HepG2 (cell line): ENCODE results near the gene NCS1.

ENCODE experiments used
- CBX2 ChIP-seq, 2 experiments: fragments of 200-600 bp in 1 of 2; sonication (generic); formaldehyde crosslinking in 1 of 2; IDR thresholded peaks; 2 replicates each; pipeline versions ENCODE4 v1.7.0 to v1.8.1; 2018 to 2022; ENCODE audit warnings: low read depth in 2 of 2, low read length in 1 of 2, mild to moderate bottlenecking in 1 of 2, missing genetic modification reagents in 1 of 2
- HDAC1 ChIP-seq: sonication (generic); formaldehyde crosslinking; IDR thresholded peaks from 2 replicates; pipeline ENCODE4 v1.5.1; 2020; ENCODE audit warnings: mild to moderate bottlenecking, missing genetic modification reagents
- MTF1 ChIP-seq: sonication (generic); formaldehyde crosslinking; IDR thresholded peaks from 2 replicates; pipeline ENCODE4 v1.5.0; 2020; ENCODE audit warnings: missing genetic modification reagents
- NR2C2 ChIP-seq: sonication (generic); formaldehyde crosslinking; IDR thresholded peaks from 2 replicates; pipeline ENCODE4 v1.4.0; 2020; ENCODE audit warnings: missing genetic modification reagents, mild to moderate bottlenecking, moderate library complexity, borderline replicate concordance
- SALL1 ChIP-seq: sonication (generic); formaldehyde crosslinking; IDR thresholded peaks from 2 replicates; pipeline ENCODE4 v1.8.0; 2022; ENCODE audit warnings: mild to moderate bottlenecking, missing genetic modification reagents
- ZNF331 ChIP-seq: sonication (generic); formaldehyde crosslinking; IDR thresholded peaks from 2 replicates; pipeline ENCODE4 v1.4.0; 2020; ENCODE audit warnings: missing genetic modification reagents
- TF ChIP-seq, protein P1 (sequence below): sonication (generic); formaldehyde crosslinking; IDR thresholded peaks from 2 replicates; pipeline ENCODE4 v1.5.0; 2020; ENCODE audit warnings: mild to moderate bottlenecking, missing genetic modification reagents, moderate library complexity
- TF ChIP-seq, protein P2 (sequence below): sonication (generic); formaldehyde crosslinking; IDR thresholded peaks from 2 replicates; pipeline ENCODE4 v1.5.0; 2020; ENCODE audit warnings: mild to moderate bottlenecking, missing genetic modification reagents, borderline replicate concordance
- TF ChIP-seq, protein P3 (sequence below): sonication (generic); formaldehyde crosslinking; IDR thresholded peaks from 2 replicates; pipeline ENCODE4 v1.4.0; 2020; ENCODE audit warnings: low read depth, missing genetic modification reagents
- TF ChIP-seq, protein P4 (sequence below), 2 experiments: IDR thresholded peaks; 2 replicates each; pipeline ENCODE4 v1.6.1; 2011 to 2012; ENCODE audit warnings: low read length in 2 of 2, borderline replicate concordance in 1 of 2, low read depth in 1 of 2, mild to moderate bottlenecking in 1 of 2, moderate library complexity in 1 of 2

DNA sequence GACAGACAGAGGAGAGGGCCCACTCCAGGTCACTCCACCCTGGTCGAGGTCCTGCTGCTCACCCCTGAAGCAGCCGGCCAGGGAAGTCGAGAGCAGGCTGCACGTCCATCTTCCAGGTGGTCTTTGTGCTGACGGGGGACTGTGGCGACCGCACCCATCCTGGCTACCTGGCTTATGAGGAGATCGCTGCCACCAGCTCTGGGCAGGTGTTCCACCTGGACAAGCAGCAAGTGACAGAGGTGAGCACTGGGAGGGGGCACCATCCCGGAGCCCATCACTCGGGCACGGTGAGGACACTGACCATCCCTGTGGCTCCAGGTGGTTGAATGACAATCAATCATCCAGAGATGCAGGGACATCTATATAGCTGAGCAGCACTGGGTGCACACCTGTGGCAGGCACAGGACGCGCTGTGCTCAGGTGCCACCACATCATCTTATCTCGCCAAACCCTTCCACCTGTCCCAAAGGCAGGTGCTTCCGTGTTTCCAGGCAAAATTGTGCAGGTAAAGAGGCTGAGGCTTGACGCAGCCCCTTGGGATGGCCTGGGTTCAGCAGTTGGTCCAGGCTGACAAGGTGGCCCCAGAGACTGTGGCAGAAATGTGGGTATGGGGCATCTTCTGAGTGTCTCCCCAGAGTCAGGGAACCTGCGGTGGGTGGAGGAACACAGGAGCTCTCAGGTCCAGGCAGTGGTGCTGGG is 114.0 kb downstream of the NCS1 start:
- no peak for TF ChIP-seq CBX2 (IDR thresholded peaks at IDR 0.05; ENCODE audit: low read depth, low read length)
- TF ChIP-seq CBX2 (CRISPR knock-in tag; IDR thresholded peaks at IDR 0.05; ENCODE audit: low read depth): no peak
- TF ChIP-seq, protein P1, sequence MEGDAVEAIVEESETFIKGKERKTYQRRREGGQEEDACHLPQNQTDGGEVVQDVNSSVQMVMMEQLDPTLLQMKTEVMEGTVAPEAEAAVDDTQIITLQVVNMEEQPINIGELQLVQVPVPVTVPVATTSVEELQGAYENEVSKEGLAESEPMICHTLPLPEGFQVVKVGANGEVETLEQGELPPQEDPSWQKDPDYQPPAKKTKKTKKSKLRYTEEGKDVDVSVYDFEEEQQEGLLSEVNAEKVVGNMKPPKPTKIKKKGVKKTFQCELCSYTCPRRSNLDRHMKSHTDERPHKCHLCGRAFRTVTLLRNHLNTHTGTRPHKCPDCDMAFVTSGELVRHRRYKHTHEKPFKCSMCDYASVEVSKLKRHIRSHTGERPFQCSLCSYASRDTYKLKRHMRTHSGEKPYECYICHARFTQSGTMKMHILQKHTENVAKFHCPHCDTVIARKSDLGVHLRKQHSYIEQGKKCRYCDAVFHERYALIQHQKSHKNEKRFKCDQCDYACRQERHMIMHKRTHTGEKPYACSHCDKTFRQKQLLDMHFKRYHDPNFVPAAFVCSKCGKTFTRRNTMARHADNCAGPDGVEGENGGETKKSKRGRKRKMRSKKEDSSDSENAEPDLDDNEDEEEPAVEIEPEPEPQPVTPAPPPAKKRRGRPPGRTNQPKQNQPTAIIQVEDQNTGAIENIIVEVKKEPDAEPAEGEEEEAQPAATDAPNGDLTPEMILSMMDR (CRISPR knock-in tag): no peak
- TF ChIP-seq, protein P2, sequence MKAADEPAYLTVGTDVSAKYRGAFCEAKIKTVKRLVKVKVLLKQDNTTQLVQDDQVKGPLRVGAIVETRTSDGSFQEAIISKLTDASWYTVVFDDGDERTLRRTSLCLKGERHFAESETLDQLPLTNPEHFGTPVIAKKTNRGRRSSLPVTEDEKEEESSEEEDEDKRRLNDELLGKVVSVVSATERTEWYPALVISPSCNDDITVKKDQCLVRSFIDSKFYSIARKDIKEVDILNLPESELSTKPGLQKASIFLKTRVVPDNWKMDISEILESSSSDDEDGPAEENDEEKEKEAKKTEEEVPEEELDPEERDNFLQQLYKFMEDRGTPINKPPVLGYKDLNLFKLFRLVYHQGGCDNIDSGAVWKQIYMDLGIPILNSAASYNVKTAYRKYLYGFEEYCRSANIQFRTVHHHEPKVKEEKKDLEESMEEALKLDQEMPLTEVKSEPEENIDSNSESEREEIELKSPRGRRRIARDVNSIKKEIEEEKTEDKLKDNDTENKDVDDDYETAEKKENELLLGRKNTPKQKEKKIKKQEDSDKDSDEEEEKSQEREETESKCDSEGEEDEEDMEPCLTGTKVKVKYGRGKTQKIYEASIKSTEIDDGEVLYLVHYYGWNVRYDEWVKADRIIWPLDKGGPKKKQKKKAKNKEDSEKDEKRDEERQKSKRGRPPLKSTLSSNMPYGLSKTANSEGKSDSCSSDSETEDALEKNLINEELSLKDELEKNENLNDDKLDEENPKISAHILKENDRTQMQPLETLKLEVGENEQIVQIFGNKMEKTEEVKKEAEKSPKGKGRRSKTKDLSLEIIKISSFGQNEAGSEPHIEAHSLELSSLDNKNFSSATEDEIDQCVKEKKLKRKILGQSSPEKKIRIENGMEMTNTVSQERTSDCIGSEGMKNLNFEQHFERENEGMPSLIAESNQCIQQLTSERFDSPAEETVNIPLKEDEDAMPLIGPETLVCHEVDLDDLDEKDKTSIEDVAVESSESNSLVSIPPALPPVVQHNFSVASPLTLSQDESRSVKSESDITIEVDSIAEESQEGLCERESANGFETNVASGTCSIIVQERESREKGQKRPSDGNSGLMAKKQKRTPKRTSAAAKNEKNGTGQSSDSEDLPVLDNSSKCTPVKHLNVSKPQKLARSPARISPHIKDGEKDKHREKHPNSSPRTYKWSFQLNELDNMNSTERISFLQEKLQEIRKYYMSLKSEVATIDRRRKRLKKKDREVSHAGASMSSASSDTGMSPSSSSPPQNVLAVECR (CRISPR knock-in tag): no peak
- TF ChIP-seq ZNF331 (CRISPR knock-in tag): no peak
- TF ChIP-seq, protein P3, sequence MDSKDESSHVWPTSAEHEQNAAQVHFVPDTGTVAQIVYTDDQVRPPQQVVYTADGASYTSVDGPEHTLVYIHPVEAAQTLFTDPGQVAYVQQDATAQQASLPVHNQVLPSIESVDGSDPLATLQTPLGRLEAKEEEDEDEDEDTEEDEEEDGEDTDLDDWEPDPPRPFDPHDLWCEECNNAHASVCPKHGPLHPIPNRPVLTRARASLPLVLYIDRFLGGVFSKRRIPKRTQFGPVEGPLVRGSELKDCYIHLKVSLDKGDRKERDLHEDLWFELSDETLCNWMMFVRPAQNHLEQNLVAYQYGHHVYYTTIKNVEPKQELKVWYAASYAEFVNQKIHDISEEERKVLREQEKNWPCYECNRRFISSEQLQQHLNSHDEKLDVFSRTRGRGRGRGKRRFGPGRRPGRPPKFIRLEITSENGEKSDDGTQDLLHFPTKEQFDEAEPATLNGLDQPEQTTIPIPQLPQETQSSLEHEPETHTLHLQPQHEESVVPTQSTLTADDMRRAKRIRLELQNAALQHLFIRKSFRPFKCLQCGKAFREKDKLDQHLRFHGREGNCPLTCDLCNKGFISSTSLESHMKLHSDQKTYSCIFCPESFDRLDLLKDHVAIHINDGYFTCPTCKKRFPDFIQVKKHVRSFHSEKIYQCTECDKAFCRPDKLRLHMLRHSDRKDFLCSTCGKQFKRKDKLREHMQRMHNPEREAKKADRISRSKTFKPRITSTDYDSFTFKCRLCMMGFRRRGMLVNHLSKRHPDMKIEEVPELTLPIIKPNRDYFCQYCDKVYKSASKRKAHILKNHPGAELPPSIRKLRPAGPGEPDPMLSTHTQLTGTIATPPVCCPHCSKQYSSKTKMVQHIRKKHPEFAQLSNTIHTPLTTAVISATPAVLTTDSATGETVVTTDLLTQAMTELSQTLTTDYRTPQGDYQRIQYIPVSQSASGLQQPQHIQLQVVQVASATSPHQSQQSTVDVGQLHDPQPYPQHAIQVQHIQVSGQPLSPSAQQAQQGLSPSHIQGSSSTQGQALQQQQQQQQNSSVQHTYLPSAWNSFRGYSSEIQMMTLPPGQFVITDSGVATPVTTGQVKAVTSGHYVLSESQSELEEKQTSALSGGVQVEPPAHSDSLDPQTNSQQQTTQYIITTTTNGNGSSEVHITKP (CRISPR knock-in tag): no peak
- no peak for TF ChIP-seq NR2C2 (CRISPR knock-in tag)
- no peak for TF ChIP-seq SALL1 (CRISPR knock-in tag)
- TF ChIP-seq MTF1 (CRISPR knock-in tag): no peak
- TF ChIP-seq, protein P4, sequence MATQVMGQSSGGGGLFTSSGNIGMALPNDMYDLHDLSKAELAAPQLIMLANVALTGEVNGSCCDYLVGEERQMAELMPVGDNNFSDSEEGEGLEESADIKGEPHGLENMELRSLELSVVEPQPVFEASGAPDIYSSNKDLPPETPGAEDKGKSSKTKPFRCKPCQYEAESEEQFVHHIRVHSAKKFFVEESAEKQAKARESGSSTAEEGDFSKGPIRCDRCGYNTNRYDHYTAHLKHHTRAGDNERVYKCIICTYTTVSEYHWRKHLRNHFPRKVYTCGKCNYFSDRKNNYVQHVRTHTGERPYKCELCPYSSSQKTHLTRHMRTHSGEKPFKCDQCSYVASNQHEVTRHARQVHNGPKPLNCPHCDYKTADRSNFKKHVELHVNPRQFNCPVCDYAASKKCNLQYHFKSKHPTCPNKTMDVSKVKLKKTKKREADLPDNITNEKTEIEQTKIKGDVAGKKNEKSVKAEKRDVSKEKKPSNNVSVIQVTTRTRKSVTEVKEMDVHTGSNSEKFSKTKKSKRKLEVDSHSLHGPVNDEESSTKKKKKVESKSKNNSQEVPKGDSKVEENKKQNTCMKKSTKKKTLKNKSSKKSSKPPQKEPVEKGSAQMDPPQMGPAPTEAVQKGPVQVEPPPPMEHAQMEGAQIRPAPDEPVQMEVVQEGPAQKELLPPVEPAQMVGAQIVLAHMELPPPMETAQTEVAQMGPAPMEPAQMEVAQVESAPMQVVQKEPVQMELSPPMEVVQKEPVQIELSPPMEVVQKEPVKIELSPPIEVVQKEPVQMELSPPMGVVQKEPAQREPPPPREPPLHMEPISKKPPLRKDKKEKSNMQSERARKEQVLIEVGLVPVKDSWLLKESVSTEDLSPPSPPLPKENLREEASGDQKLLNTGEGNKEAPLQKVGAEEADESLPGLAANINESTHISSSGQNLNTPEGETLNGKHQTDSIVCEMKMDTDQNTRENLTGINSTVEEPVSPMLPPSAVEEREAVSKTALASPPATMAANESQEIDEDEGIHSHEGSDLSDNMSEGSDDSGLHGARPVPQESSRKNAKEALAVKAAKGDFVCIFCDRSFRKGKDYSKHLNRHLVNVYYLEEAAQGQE (IDR thresholded peaks at IDR 0.05; ENCODE audit: borderline replicate concordance in 1 of 2, low read depth in 1 of 2, low read length in 2 of 2): no peak
- no peak for TF ChIP-seq HDAC1 (CRISPR knock-in tag)
